Aorta (tissue), 5 donors: ENCODE measurements around the gene PIAS2. TPM values are rescaled to one million over a fixed set of nuclear protein-coding genes. Genes with fewer than 3 reads are reported as not detected.

ENCODE experiments used
- ATAC-seq: fragments of 200-7000 bp; cut with Tn5 transposase; one replicate; pipeline ENCODE4 v1.9.1; 2022; ENCODE audit warnings: moderate library complexity; ENCODE audit not compliant: low FRiP score
- DNase-seq, 2 donors: peaks; one replicate each; pipeline ENCODE4 v3.0.0-alpha.2; 2020
- H3K27ac ChIP-seq, 2 donors: one replicate each; pipeline ENCODE4 v1.5.1; 2013; ENCODE audit warnings: low read length in 2 of 2, mild to moderate bottlenecking in 2 of 2, moderate library complexity in 2 of 2, control low read depth in 1 of 2, inconsistent platforms in 1 of 2, low read depth in 1 of 2
- H3K27me3 ChIP-seq, 2 donors: one replicate each; pipeline ENCODE4 v1.6.1; 2013; ENCODE audit warnings: control low read depth in 1 of 2, low read length in 1 of 2, mild to moderate bottlenecking in 1 of 2, moderate library complexity in 1 of 2; ENCODE audit not compliant: insufficient read depth in 2 of 2, control insufficient read depth in 1 of 2
- H3K36me3 ChIP-seq, 2 donors: one replicate each; pipeline ENCODE4 v1.6.1; 2013; ENCODE audit warnings: control low read depth in 1 of 2, low read length in 1 of 2, mild to moderate bottlenecking in 1 of 2; ENCODE audit not compliant: insufficient read depth in 2 of 2, control insufficient read depth in 1 of 2
- H3K4me1 ChIP-seq, 2 donors: one replicate each; pipeline ENCODE4 v1.6.1; 2013; ENCODE audit warnings: low read length in 2 of 2, control low read depth in 1 of 2, mild to moderate bottlenecking in 1 of 2, moderate library complexity in 1 of 2; ENCODE audit not compliant: insufficient read depth in 2 of 2, control insufficient read depth in 1 of 2
- H3K4me3 ChIP-seq, 2 donors: one replicate each; pipeline ENCODE4 v1.5.1; 2013; ENCODE audit warnings: low read length in 2 of 2, control low read depth in 1 of 2, mild to moderate bottlenecking in 1 of 2
- H3K9me3 ChIP-seq: one replicate; pipeline ENCODE4 v1.6.1; 2013; ENCODE audit warnings: mild to moderate bottlenecking, low read length; ENCODE audit not compliant: control insufficient read depth
- WGBS, 2 donors: extraction: QIAGEN DNeasy Blood & Tissue Kit; methylation state at CpG; one replicate each; pipeline ENCODE4 v1.1.7; 2013; 5-methylcytosine and 5-hydroxymethylcytosine counted together
- intact Hi-C, 2 donors: fragments of 100-400 bp; cut with DNase I; formaldehyde crosslinking; loops; one replicate each; pipeline versions ENCODE4 v1.14.2 to v1.15.0; 2022
- polyA plus RNA-seq, 2 donors: library from polyadenylated mRNA; stranded (reverse); fragments of 200-250 nt; gene quantifications; one replicate each; pipeline ENCODE4 v1.2.3, GENCODE V29; 2013
- total RNA-seq, 2 donors: library from RNA; stranded (reverse); fragmentation: NEBNext Ultra II Directional; extraction: Animal tissue kit (Norgen Biotek cat#: 25700); gene quantifications; one replicate each; pipeline ENCODE4 v1.2.1, GENCODE V29; 2021
- donor health status: healthy with polysubstance abuse.
- donor health status: Bipolar disorder and iron deficiency.
- donor health status: DM: no; HTN: no; CAD: no.
- donor health status: DM: no; HTN: no; CAD: no.
- donor health status: DM: yes; HTN: yes; CAD: no.

Gene PIAS2
- total and polyA plus RNA-seq, 4 donors, result 5.0 to 45.5 (median 24.9) TPM

DNA sequence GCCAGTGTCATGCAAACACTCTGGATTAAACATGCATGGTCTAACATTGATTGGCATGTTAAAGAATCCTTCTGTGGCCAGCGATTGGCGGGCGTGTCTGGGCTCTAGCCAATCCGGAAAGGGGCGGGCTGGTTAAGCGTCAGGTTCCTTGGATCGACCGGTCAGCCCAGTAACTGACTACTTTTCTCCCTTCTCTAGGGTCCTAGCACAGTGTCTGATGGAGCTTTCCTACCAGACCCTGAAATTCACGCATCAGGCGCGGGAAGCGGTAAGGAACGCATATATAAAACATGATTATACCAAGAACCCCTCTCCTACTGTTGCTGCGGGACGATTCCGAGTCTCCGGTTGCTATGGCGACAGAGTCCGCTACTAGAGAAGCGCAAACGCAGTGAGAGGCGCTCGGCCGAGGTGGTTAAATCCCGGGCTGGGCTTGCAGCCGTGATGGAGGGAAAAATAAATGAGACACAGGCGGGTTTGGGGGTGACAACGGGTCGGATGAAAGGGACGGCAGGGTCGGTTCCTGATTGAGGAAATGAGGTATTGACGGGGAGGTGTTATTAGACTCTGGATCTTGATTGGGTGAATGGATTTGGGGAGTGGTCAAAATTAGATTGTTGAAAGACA lies 29.5 kb upstream of the PIAS2 start:
- intact Hi-C loops, result no loop called here
- WGBS, 2 donors, result 0% methylated on average over 32 of the region's 32 CpGs
- Histone ChIP-seq H3K27me3 (no peaks in the 10 kb centered on the region), H3K9me3 (no peaks in the 10 kb centered on the region), H3K4me1 (no peaks in the 10 kb centered on the region), H3K4me3 (peak overlapping the region; percentile 55 to 95), H3K36me3 (no peaks in the 10 kb centered on the region), H3K27ac (no peak overlapping the region)
- ATAC-seq (peak; percentile 81), DNase-seq (peak; percentile 85 to 92)

DNA sequence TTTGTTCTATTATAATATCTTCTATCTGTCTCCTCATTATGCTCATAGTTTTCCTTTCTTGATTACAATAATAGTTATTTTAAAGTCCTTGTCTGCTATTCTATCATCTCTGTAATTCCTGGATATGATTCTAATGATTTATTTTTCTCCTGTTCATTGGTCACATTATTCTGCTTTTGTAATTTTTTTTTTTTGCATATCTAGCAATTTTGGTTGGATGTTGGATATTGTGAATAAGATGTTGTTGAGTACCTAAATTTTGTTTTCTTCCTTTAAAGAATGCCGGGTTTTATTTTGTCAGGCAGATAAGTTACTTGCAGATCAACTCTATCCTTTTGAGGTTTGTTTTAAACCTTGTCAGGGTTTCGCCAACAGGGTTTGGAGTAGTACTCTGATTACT lies 25.3 kb upstream of the PIAS2 start:
- WGBS, 2 donors, result 93 to 98% methylated on average over 2 of the region's 2 CpGs
- Histone ChIP-seq H3K4me3 (no peak overlapping the region), H3K27ac (no peak overlapping the region), H3K27me3 (no peaks in the 10 kb centered on the region), H3K9me3 (no peaks in the 10 kb centered on the region), H3K36me3 (no peaks in the 10 kb centered on the region), H3K4me1 (peaks cover 0 to 3% of the 10 kb centered on the region in 2 donors)
- DNase-seq (no peak), ATAC-seq (no peak)
- intact Hi-C loops, result no loop called here

DNA sequence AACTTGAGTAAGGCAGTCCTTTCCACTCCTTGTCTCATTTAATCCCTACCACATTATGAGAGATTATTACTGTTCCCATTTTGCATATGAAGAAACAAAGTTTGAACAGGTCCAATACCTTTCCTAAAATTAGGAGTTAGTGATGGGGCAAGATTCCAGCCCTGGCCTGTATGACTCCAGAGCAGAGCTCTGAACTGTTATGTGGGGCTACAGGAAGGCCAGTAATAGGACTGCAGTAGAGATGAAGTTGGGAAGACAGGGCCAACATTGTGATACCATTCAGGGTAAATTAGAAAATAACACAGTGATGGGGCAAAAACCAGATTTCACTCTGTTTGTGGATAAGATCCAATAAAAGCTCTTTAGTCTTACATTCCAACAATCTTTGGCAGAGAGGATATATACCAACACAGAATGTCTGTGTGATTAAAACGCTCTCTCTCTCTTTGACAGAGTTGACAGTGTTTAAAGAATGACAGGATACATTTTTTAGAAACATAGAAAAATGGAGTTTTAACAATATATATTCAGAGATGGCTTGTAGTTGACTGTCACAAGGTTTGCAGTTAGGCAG lies 22.8 kb upstream of the PIAS2 start:
- Histone ChIP-seq H3K36me3 (no peaks in the 10 kb centered on the region), H3K4me3 (no peak overlapping the region), H3K4me1 (peaks cover 0 to 3% of the 10 kb centered on the region in 2 donors), H3K27ac (no peak overlapping the region), H3K27me3 (no peaks in the 10 kb centered on the region), H3K9me3 (no peaks in the 10 kb centered on the region)
- intact Hi-C loops, result no loop called here
- WGBS, 2 donors, result 3 to 7% methylated on average over 1 of the region's 1 CpG
- DNase-seq (no peak), ATAC-seq (no peak)

GRCh38 chr18:46939337-46939963 lies 22.1 kb upstream of the PIAS2 start:
- DNase-seq, result no peak
- intact Hi-C loops, result no loop called here
- 52 to 74% methylated on average over 1 of the region's 1 CpG for WGBS, 2 donors
- H3K4me3 ChIP-seq, result no peak overlapping the region
- no peak for ATAC-seq
- no peaks in the 10 kb centered on the region for H3K36me3 ChIP-seq
- peaks cover 0 to 3% of the 10 kb centered on the region in 2 donors for H3K4me1 ChIP-seq
- no peaks in the 10 kb centered on the region for H3K9me3 ChIP-seq
- no peak overlapping the region for H3K27ac ChIP-seq
- no peaks in the 10 kb centered on the region for H3K27me3 ChIP-seq

GRCh38 chr18:46920653-46921052 lies 3.3 kb upstream of the PIAS2 start:
- WGBS, 2 donors, result 94 to 97% methylated on average over 1 of the region's 1 CpG

GRCh38 chr18:46920067-46920466 lies 2.8 kb upstream of the PIAS2 start:
- DNase-seq (no peak), ATAC-seq (no peak)
- H3K9me3 ChIP-seq, result no peaks in the 10 kb centered on the region
- no peak overlapping the region for H3K27ac ChIP-seq
- no peaks in the 10 kb centered on the region for H3K4me1 ChIP-seq
- 69 to 79% methylated on average over 2 of the region's 2 CpGs for WGBS, 2 donors
- intact Hi-C loops, result no loop called here
- H3K4me3 ChIP-seq, result no peak overlapping the region
- no peaks in the 10 kb centered on the region for H3K27me3 ChIP-seq
- no peaks in the 10 kb centered on the region for H3K36me3 ChIP-seq

More at GRCh38 chr18:46920653-46921052, 3.3 kb upstream of the PIAS2 start:
- intact Hi-C loops, result no loop called here
- Histone ChIP-seq H3K27me3 (no peaks in the 10 kb centered on the region), H3K36me3 (no peaks in the 10 kb centered on the region), H3K4me3 (no peak overlapping the region), H3K27ac (no peak overlapping the region), H3K4me1 (no peaks in the 10 kb centered on the region), H3K9me3 (no peaks in the 10 kb centered on the region)
- no peak for DNase-seq
- ATAC-seq, result no peak

DNA sequence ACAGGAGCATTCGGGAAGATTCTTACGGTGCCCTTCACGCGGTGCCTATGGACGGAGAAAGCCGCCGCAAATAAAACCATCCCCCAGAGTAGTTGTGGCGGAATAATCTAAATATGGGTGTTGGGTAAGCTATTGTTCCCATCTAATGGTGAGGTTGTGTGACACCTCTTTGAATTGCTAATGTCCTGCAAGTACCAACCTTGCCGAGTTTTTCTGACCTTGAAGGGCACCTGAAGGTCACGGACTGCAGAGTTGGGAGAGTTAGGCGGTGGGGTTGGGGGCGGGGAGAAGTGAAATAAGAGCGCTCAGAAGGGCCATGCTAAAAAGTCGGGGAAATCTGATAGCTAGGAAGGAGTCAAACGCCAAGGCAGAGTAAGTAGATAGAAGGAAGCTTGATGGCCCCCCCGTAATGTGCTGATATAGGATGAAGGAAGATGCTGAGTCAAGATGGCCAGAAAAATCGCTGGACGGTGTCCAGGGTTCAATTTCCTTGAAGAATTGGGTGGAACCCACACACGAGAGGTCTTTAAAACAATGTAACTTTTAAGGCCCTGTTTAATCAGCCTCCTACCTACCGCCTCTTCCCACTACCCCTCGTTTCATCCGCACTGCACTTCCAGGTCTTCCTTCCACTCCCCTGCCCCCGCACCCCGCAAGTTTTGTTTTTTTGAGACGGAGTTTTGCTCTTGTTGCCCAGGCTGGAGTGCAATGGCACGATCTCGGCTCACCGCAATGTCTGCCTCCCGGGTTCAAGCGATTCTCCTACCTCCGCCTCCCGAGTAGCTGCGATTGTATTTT lies 695 bp upstream of the PIAS2 start:
- intact Hi-C loops, result no loop called here
- Histone ChIP-seq H3K36me3 (no peaks in the 10 kb centered on the region), H3K4me1 (no peaks in the 10 kb centered on the region), H3K27me3 (no peaks in the 10 kb centered on the region), H3K9me3 (no peaks in the 10 kb centered on the region), H3K27ac (peak overlapping the region; percentile 38 to 72), H3K4me3 (peak overlapping the region; percentile 71 to 84)
- DNase-seq, result no peak
- ATAC-seq, result peak; percentile 27
- WGBS, 2 donors, result 29 to 30% methylated on average over 33 of the region's 33 CpGs

DNA sequence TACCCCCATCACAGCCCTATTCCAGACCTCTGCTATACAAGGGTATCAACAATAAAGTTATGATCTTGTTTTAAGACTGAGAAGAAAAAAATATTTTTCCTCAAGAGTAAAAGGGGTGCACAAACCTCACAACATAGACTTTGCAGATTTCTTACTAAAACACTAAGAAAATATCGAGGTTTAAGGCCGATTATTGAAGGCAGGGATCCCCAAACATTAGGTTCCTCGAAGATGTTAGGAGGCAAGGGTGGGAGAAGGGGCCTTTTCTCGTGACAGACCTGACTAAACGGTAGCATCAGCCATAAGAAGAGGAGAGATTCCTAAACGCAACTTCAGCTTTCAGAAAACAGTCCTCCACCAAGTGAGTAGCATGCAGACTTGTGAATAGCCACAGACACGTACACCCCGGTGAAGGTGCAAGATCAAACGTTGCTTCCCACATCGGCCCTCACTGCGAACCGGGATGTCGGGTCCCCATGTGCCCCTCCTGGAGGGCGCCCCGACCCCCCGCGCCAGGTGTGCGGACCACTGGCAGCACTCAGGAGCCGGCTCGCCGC lies 678 bp downstream of the PIAS2 start:
- WGBS, 2 donors, result 0 to 1% methylated on average over 21 of the region's 21 CpGs
- no peaks in the 10 kb centered on the region for H3K27me3 ChIP-seq
- ATAC-seq, result peak; percentile 4
- H3K4me1 ChIP-seq, result no peaks in the 10 kb centered on the region
- no peaks in the 10 kb centered on the region for H3K9me3 ChIP-seq
- peak overlapping the region in 1 of 2 donors; percentile 25 for H3K27ac ChIP-seq
- no peaks in the 10 kb centered on the region for H3K36me3 ChIP-seq
- DNase-seq, result peak in 1 of 2 donors; percentile 56
- intact Hi-C loops, result no loop called here
- H3K4me3 ChIP-seq, result peak overlapping the region; percentile 71 to 84
